K562 (cell line): Measurements from ENCODE around the gene ZNF429. TPM values are rescaled to one million over a fixed set of nuclear protein-coding genes. Genes with fewer than 3 reads are reported as not detected.
A peak's percentile ranks its signal among the peaks of the same experiment; 100 is the strongest.

Experiments used
- ATAC-seq: fragments of 200-7000 bp; cut with Tn5 transposase; 3 replicates; pipeline ENCODE4 v1.9.1; 2020; ENCODE audit warnings: moderate library complexity
- BruUV-seq: library from RNA; stranded (reverse); fragments of 400-500 nt; replicated peaks from 2 replicates; lab custom pipeline; 2021; lab: Mats Ljungman, UMichigan
- CTCF ChIA-PET: fragments of 300-600 bp; formaldehyde crosslinking; extraction: SDS; loops from one replicate; lab custom pipeline; 2021; ENCODE audit warnings: low intra/inter-chr PET ratio; lab: Yijun Ruan, JAX
- POLR2A ChIA-PET: fragments of 300-600, 350-650 bp; sonication (Branson Sonifier 250); formaldehyde crosslinking; extraction: SDS; loops from one replicate; lab custom pipeline; 2021; ENCODE audit warnings: antibody characterized with exemption, inconsistent platforms; lab: Yijun Ruan, JAX
- DNase-seq, 4 experiments: peaks; one replicate each; pipeline versions ENCODE4 v3.0.0 to v3.0.0-alpha.2; 2011 to 2018; ENCODE audit warnings: low spot score in 3 of 4, mixed read lengths in 3 of 4; ENCODE audit errors: extremely low read depth in 1 of 4
- FAIRE-seq: peaks from 2 replicates; lab custom pipeline; 2011; peaks lifted over from hg19 to GRCh38; lab: Jason Lieb, UNC
- H2AFZ ChIP-seq: 2 replicates; pipeline ENCODE4 v1.6.0; 2011; ENCODE audit warnings: low read depth, low read length, control low read depth, inconsistent platforms
- H3K27ac ChIP-seq: fragments of 200-600 bp; 3 replicates; pipeline ENCODE4 v1.8.0; 2011; ENCODE audit warnings: low read depth, mild to moderate bottlenecking, control low read depth, inconsistent platforms, low read length, moderate library complexity, mixed read lengths; ENCODE audit errors: extremely low read depth
- H3K27me3 ChIP-seq, 2 experiments: fragments of 300-600 bp in 1 of 2; 2 replicates in 1 of 2; 3 replicates in 1 of 2; pipeline versions ENCODE4 v1.6.0 to v1.8.0; 2011; ENCODE audit warnings: inconsistent platforms in 2 of 2, low read length in 2 of 2, mild to moderate bottlenecking in 1 of 2, mixed read lengths in 1 of 2, moderate library complexity in 1 of 2; ENCODE audit not compliant: control insufficient read depth in 2 of 2, insufficient read depth in 2 of 2
- H3K36me3 ChIP-seq: fragments of 300-600 bp; 3 replicates; pipeline ENCODE4 v1.8.0; 2011; ENCODE audit warnings: mild to moderate bottlenecking, low read length, inconsistent platforms; ENCODE audit not compliant: control insufficient read depth, insufficient read depth
- H3K4me1 ChIP-seq, 2 experiments: fragments of 200-600 bp in 1 of 2; replicated peaks in 1 of 2; 2 replicates in 1 of 2; 3 replicates in 1 of 2; pipeline versions ENCODE4 v1.5.1 to v1.8.0; 2011; ENCODE audit warnings: inconsistent platforms in 2 of 2, low read length in 2 of 2, mild to moderate bottlenecking in 1 of 2, mixed read lengths in 1 of 2, moderate library complexity in 1 of 2; ENCODE audit not compliant: control insufficient read depth in 2 of 2, insufficient read depth in 2 of 2
- H3K4me2 ChIP-seq: 2 replicates; pipeline ENCODE4 v1.6.1; 2011; ENCODE audit warnings: low read length, control low read depth, inconsistent platforms, mixed read lengths; ENCODE audit not compliant: insufficient read depth
- H3K4me3 ChIP-seq: fragments of 200-600 bp; sonication (generic), shearing (Covaris generic); 2 replicates; pipeline ENCODE4 v1.5.1; 2016; ENCODE audit warnings: control low read depth, inconsistent platforms
- H3K79me2 ChIP-seq: fragments of 200-600 bp; 3 replicates; pipeline ENCODE4 v1.8.0; 2011; ENCODE audit warnings: low read length, inconsistent platforms; ENCODE audit not compliant: control insufficient read depth, insufficient read depth
- H3K9ac ChIP-seq, 2 experiments: 2 replicates each; pipeline versions ENCODE4 v1.6.0 to v1.6.1; 2011; ENCODE audit warnings: low read depth in 2 of 2, low read length in 2 of 2, control low read depth in 1 of 2, inconsistent platforms in 1 of 2, mild to moderate bottlenecking in 1 of 2, mixed read lengths in 1 of 2; ENCODE audit not compliant: insufficient read depth in 1 of 2
- H3K9me1 ChIP-seq: one replicate; pipeline ENCODE4 v1.6.0; 2011; ENCODE audit warnings: inconsistent platforms, mild to moderate bottlenecking, low read length, moderate library complexity; ENCODE audit not compliant: control insufficient read depth, insufficient read depth
- H3K9me3 ChIP-seq: replicated peaks from 2 replicates; pipeline ENCODE4 v1.5.1; 2011; ENCODE audit warnings: low read depth, low read length, inconsistent platforms; ENCODE audit not compliant: control insufficient read depth, insufficient read depth
- H4K20me1 ChIP-seq: replicated peaks from 2 replicates; pipeline ENCODE4 v1.6.1; 2011; ENCODE audit warnings: low read length, inconsistent platforms, mixed read lengths; ENCODE audit not compliant: control insufficient read depth, insufficient read depth
- PHTF2 ChIP-seq: fragments of 250-450 bp; sonication (Bioruptor Pico); IDR thresholded peaks from 2 replicates; pipeline ENCODE4 v1.5.0; 2021; ENCODE audit warnings: mild to moderate bottlenecking
- POLR2AphosphoS5 ChIP-seq: IDR thresholded peaks from 2 replicates; pipeline ENCODE4 v1.6.1; 2011; ENCODE audit warnings: mild to moderate bottlenecking, low read depth, low read length, moderate library complexity; ENCODE audit not compliant: control insufficient read depth, insufficient read depth
- SOX6 ChIP-seq: fragments of 450-650 bp; IDR thresholded peaks from 2 replicates; pipeline ENCODE4 v1.6.1; 2014; ENCODE audit warnings: mild to moderate bottlenecking
- SREBF2 ChIP-seq: sonication (generic); formaldehyde crosslinking; IDR thresholded peaks from 2 replicates; pipeline ENCODE4 v1.4.0; 2020; ENCODE audit warnings: mild to moderate bottlenecking, missing genetic modification reagents
- ZFPM2 ChIP-seq: fragments of 250-450 bp; sonication (Bioruptor Pico); IDR thresholded peaks from 2 replicates; pipeline ENCODE4 v1.5.1; 2022; ENCODE audit warnings: mild to moderate bottlenecking
- WGBS: fragments of 100-300 bp; shearing (Covaris generic); methylation state at CpG from one replicate; pipeline ENCODE4 v1.1.6; 2016; ENCODE audit warnings: low coverage, mixed read lengths; ENCODE audit not compliant: insufficient coverage; ENCODE audit errors: missing lambda C conversion rate; 5-methylcytosine and 5-hydroxymethylcytosine counted together
- in situ Hi-C: fragments of 300-500 bp; cut with MboI; formaldehyde crosslinking; loops from 4 replicates; pipeline ENCODE4 v1.15.0; 2018; ENCODE audit warnings: inconsistent platforms, mixed read lengths
- intact Hi-C: fragments of 100-400 bp; cut with micrococcal nuclease; formaldehyde crosslinking; loops from 2 replicates; pipeline ENCODE4 v1.14.2; 2022
- polyA plus RNA-seq, 8 experiments: library from polyadenylated mRNA; depleted of rRNA in 4 of 8; stranded (reverse) in 5 of 8; unstranded in 3 of 8; fragments of >200 nt; fragmentation: Nextera tagmentation in 2 of 8; fragmentation: Illumina TruSeq in 1 of 8; extraction: Ambion mirVana in 2 of 8; extraction: Trizol in 1 of 8; gene quantifications; 2 replicates each; pipeline versions ENCODE4 v1.2.1 to v1.2.3, GENCODE V29; 2011 to 2014; ENCODE audit warnings: inconsistent platforms in 1 of 8, missing spikeins in 1 of 8
- total RNA-seq, 7 experiments: library from RNA; depleted of rRNA in 6 of 7; stranded (reverse); fragments of >200 nt in 6 of 7; fragmentation: Illumina TruSeq in 2 of 7; extraction: Trizol in 2 of 7; gene quantifications; 2 replicates each; pipeline versions ENCODE4 v1.2.1 to v1.2.3, GENCODE V29; 2011 to 2021; ENCODE audit warnings: low replicate concordance in 1 of 7
- TF ChIP-seq, protein P1 (sequence below): fragments of 450-650 bp; IDR thresholded peaks from 2 replicates; pipeline ENCODE4 v1.6.1; 2018; ENCODE audit not compliant: partially characterized antibody
- TF ChIP-seq, protein P2 (sequence below): IDR thresholded peaks from 2 replicates; pipeline ENCODE4 v1.6.1; 2016; ENCODE audit warnings: missing genetic modification characterization, missing compliant biosample characterization
- TF ChIP-seq, protein P3 (sequence below): fragments of 250-450 bp; sonication (Bioruptor Pico); IDR thresholded peaks from 2 replicates; pipeline ENCODE4 v1.5.0; 2021
- TF ChIP-seq, protein P4 (sequence below): fragments of 250-450 bp; sonication (Bioruptor Pico); IDR thresholded peaks from 2 replicates; pipeline ENCODE4 v1.8.0; 2021; ENCODE audit warnings: borderline replicate concordance, mild to moderate bottlenecking, moderate library complexity; ENCODE audit not compliant: poor library complexity, severe bottlenecking

The ZNF429 gene
- total and polyA plus RNA-seq, 9 of the 15 experiments (the other 6 are each of a cell fraction or from before 2014, with no cell fraction given) = 11.4 to 24.5 (median 16.3) TPM

DNA sequence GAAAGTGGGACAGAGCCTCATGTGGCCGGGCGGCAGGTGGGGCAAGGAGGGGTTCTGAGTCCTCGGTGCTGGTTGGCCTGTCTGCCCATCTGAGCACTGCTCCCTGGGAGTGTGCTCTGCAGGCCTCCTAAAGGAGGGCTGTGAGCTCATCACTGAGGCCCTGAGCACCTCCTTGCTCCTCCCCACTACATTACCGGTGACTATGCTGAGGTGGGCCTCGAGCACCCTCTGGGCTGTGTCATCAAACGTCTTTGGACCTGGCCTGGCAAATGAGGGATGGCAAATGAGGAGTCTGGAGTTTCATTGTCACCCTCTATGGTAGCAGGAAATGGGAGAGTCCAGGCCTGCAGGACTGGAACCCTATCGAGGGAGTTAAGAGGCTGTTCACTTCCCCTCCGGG is 38.8 kb upstream of the ZNF429 start:
- no peaks in the 10 kb centered on the region for H3K36me3 ChIP-seq

More for the DNA sequence above, 38.8 kb upstream of the ZNF429 start:
- Histone ChIP-seq H3K4me1 (peaks cover 0 to 8% of the 10 kb centered on the region in 2 experiments; a peak in 2 of 5 replicates), H3K9me1 (no peaks in the 10 kb centered on the region), H2AFZ (peak overlapping the region; percentile 40; the same call in 1 of the 2 replicates), H3K9me3 (no peaks in the 10 kb centered on the region), H3K9ac (no peak overlapping the region), H3K79me2 (peaks cover 22% of the 10 kb centered on the region), H3K27me3 (no peaks in the 10 kb centered on the region), H4K20me1 (no peaks in the 10 kb centered on the region), H3K4me2 (no peak overlapping the region), H3K4me3 (no peak overlapping the region)
- in situ Hi-C loops (no loop called here), intact Hi-C loops (no loop called here)
- DNase-seq (no peak), FAIRE-seq (no peak), ATAC-seq (no peak)
- no TSS peak for BruUV-seq
- WGBS = 43% methylated on average over 8 of the region's 8 CpGs
- ChIA-PET CTCF (no interaction called here), POLR2A (no interaction called here)
- TF ChIP-seq PHTF2 (CRISPR knock-in tag) = no peak
- TF ChIP-seq SREBF2 (CRISPR knock-in tag) = no peak
- TF ChIP-seq SOX6 = no peak
- TF ChIP-seq, protein P1, sequence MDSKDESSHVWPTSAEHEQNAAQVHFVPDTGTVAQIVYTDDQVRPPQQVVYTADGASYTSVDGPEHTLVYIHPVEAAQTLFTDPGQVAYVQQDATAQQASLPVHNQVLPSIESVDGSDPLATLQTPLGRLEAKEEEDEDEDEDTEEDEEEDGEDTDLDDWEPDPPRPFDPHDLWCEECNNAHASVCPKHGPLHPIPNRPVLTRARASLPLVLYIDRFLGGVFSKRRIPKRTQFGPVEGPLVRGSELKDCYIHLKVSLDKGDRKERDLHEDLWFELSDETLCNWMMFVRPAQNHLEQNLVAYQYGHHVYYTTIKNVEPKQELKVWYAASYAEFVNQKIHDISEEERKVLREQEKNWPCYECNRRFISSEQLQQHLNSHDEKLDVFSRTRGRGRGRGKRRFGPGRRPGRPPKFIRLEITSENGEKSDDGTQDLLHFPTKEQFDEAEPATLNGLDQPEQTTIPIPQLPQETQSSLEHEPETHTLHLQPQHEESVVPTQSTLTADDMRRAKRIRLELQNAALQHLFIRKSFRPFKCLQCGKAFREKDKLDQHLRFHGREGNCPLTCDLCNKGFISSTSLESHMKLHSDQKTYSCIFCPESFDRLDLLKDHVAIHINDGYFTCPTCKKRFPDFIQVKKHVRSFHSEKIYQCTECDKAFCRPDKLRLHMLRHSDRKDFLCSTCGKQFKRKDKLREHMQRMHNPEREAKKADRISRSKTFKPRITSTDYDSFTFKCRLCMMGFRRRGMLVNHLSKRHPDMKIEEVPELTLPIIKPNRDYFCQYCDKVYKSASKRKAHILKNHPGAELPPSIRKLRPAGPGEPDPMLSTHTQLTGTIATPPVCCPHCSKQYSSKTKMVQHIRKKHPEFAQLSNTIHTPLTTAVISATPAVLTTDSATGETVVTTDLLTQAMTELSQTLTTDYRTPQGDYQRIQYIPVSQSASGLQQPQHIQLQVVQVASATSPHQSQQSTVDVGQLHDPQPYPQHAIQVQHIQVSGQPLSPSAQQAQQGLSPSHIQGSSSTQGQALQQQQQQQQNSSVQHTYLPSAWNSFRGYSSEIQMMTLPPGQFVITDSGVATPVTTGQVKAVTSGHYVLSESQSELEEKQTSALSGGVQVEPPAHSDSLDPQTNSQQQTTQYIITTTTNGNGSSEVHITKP = peak; percentile 51
- TF ChIP-seq, protein P2, sequence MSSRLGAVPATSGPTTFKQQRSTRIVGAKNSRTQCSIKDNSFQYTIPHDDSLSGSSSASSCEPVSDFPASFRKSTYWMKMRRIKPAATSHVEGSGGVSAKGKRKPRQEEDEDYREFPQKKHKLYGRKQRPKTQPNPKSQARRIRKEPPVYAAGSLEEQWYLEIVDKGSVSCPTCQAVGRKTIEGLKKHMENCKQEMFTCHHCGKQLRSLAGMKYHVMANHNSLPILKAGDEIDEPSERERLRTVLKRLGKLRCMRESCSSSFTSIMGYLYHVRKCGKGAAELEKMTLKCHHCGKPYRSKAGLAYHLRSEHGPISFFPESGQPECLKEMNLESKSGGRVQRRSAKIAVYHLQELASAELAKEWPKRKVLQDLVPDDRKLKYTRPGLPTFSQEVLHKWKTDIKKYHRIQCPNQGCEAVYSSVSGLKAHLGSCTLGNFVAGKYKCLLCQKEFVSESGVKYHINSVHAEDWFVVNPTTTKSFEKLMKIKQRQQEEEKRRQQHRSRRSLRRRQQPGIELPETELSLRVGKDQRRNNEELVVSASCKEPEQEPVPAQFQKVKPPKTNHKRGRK (tag) = no peak
- TF ChIP-seq ZFPM2 (CRISPR knock-in tag) = no peak
- TF ChIP-seq, protein P3, sequence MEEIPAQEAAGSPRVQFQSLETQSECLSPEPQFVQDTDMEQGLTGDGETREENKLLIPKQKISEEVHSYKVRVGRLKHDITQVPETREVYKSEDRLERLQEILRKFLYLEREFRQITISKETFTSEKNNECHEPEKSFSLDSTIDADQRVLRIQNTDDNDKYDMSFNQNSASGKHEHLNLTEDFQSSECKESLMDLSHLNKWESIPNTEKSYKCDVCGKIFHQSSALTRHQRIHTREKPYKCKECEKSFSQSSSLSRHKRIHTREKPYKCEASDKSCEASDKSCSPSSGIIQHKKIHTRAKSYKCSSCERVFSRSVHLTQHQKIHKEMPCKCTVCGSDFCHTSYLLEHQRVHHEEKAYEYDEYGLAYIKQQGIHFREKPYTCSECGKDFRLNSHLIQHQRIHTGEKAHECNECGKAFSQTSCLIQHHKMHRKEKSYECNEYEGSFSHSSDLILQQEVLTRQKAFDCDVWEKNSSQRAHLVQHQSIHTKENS = no peak
- TF ChIP-seq, protein P4, sequence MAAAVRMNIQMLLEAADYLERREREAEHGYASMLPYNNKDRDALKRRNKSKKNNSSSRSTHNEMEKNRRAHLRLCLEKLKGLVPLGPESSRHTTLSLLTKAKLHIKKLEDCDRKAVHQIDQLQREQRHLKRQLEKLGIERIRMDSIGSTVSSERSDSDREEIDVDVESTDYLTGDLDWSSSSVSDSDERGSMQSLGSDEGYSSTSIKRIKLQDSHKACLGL (CRISPR knock-in tag) = no peak
- no peak for TF ChIP-seq POLR2AphosphoS5
- TF ChIP-seq, all 486 proteins: peak for 1
- no peak overlapping the region for H3K27ac ChIP-seq
